Measurements from ENCODE around the gene SLC2A13.
"Not testable (repeated sequence)": the region's sequence is repeated elsewhere in the genome, so short reads cannot be mapped to it uniquely, and the experiment has no call there.

Gene SLC2A13

DNA sequence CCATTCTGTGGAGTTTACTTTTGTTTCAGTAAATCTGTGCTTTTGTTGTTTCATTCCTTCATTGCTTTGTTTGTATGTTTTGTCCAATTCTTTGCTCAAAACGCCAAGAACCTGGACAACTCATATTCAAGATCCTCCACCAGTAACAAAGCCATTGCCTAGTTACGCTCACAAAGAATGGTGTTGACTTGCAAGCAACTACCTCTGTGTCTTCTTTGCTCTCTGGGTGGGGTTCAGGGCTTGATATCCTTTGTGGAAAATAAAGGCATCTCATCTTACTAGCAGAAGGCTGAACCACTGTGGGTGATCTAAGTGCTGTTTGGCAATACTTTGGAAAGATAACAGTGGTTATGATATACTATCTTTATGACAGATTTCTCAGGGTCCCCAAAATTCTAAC lies 252.9 kb downstream of the SLC2A13 start:
- DNase-seq, result no peak

DNA sequence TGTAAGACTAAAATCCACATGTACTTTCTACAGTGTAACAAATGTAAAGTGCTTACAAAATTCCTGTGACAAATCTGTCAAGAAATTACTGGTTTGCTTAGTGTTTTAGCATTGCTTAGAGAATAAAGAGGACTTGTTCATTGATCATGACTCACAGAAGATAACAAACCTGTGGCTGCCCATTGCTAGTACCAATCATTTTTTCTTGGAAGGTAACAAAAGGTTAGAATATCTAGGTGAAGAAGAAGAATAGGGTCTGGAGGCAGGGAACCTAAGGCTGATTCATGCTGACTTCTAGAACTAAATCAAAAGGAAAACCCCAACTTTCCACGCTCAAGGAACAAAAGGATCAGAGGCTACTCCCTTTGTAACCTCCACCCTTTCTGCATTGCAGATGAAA lies 253.5 kb downstream of the SLC2A13 start:
- no peak for DNase-seq

DNA sequence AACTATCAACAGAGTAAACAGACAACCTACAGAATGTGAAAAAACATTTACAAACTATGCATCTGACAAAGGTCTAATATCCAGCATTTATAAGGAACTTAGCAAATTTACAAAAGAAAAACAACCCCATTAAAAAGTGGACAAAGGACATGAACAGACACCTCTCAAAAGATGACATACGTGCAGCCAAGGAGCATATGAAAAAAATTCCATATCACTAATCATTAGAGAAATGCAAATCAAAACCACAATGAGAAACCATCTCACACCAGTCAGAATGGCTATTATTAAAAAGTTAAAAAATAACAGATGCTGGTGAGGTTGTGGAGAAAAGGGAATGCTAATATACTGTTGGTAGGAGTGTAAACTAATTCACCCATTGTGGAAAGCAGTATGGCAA lies 257.7 kb downstream of the SLC2A13 start:
- DNase-seq, result not testable (repeated sequence)

DNA sequence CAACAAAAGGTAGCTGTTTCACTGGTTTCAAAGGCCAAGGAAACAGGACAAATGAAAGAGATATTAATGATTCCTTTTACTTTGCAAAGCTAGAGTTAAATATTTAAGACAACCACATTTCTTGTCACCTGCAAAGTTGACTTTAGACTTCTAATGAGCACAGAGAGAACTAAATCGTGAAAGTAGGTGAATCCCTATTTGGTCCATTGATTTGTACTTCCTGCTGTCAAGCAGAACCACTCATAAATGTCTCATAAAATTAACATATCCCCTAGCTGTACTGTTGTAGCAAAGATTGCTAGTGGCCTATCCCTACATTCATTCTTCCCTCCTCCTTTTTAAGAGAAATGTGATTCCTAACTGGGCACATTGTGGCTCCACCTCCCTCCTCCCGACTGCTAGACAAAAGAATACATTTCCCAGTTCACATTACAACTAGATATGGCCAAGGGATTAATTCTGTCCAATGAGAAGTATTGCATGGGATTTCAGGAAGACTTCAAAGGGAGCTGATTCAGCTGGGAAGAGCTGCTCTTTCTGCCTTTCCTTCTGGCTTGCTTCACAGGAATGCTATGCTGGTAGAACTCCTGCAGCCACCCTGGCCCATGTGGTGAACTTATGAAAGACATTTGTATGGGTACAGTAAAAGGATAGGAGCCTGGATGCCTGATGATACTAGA lies 258.8 kb downstream of the SLC2A13 start:
- no peak for DNase-seq

DNA sequence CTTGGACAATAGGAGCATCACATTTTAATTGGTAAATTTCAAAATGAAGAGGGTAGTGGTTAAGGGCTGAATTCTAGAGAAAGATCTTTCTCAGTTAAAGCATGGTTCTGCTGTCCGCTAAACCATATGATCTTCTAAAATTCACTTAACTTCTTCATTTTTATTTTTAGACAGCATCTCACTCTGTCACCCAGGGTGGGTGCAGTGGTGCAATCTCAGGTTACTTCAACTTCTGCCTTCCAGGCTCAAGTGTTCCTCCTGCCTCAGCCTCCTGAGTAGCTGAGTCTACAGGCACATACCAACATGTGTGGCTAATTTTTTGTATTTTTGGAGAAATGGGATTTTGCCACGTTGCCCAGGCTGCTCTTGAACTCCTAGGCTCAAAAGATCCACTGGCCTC lies 259.6 kb downstream of the SLC2A13 start:
- DNase-seq, result no peak

DNA sequence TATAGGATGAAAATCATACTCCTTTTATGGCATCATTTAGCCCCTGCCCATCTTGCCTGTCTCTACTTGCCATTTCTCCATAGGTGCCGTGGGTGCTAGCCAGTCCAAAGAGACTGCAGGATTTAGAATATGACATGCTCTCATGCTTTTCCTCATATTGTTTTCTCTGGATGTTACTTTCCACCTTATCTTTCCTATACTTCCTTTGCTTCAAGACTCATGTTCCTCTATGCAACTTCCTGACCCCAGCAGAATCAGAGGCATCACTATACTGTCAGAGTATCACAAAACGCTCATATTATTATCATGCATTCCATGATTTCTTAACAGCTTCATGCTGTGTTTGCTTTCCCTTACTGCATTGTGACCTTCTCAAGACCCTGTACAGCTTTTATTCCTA lies 265.5 kb downstream of the SLC2A13 start:
- DNase-seq, result no peak

DNA sequence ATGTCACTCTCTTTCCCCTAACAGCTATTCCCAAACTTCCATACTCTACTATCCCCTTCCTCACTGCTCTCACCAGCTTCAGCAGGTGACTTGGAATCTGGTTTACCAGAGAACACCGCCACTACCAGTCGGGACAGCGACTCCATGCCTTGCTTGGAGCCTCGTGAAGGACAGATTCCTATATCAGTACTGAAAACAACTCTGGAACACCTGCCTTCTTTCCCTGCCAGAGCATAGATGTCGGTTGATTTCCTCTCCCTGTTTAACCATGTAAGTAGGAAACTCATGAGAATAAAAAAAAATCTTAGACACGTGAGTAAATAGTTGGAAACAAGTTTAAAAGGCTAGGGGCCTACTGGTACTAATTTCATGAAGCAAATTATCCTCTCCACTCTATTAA lies 266.8 kb downstream of the SLC2A13 start:
- no peak for DNase-seq

DNA sequence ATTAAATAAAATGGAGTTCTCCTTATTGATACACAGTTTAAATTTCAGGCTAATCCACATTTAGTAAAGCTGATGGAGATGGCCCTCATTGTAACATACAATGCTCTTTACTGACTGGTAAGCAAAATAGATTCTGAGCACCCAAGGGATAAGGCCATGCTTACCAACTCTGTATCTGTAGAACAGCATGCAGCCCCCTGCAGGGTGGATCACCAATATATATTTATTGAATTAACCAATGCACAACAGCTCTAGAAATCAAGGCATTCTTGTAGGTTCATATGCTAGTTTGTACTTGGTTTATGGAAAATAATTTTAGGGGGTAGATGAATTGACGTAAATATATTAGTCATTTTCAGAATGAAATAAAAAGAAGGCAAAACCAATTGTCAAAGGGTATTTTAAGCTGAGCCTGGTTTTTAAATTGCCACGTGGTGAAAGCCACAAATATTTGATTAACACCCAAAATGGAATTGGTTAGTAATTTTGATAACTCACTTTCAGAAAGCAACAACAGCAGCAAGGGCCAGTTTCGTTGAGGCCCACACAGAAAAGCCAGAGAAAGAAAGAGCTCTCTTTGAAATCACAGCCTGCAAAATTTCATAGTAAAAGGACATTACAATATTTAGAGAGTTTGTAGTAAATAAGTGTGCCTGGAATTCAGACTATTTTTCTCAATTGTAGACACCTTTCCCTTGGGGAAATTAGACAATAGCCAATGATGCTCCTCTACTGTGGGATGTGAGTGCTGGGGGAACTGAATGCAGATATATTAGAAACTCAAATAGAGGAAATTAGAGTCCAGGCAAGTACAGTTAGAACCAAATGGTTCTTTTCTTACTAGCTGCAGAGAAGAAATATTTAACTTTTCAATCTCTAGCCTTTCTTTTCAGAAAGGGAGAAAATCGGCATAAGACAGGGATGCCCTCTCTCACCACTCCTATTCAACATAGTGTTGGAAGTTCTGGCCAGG lies 270.1 kb downstream of the SLC2A13 start:
- no peak for DNase-seq

DNA sequence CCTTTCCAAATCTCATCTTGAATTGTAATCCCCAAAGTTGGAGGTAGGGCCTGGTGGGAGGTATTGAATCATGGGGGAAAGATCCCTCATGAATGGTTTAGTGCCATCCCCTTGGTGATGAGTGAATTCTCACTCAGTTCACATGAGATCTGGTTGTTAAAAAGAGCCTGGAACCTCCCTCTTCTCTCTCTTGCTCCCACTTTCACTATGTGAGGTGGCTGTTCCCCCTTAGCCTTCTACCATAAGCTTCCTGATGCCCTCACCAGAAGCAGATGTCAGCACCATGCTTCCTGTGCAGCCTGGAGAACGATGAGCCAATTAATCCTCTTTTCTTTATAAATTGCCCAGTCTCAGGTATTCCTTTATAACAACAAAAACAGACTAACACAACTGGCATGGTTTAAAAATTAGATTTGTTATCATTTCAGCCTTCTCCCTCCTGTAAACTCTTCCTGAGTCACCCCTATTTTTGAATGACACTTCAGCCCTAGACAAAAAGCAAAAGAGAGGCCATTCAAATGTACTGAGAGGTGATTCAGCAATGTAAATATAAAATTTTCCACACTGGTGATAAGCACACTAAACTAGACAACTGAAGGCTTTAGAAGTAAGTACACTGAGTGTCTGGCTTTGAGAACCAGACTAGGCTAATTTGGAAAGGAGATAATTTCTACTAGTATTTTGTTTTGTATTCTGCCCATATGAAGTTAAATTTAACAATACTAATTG lies 274.1 kb downstream of the SLC2A13 start:
- peak; percentile 15 for DNase-seq

DNA sequence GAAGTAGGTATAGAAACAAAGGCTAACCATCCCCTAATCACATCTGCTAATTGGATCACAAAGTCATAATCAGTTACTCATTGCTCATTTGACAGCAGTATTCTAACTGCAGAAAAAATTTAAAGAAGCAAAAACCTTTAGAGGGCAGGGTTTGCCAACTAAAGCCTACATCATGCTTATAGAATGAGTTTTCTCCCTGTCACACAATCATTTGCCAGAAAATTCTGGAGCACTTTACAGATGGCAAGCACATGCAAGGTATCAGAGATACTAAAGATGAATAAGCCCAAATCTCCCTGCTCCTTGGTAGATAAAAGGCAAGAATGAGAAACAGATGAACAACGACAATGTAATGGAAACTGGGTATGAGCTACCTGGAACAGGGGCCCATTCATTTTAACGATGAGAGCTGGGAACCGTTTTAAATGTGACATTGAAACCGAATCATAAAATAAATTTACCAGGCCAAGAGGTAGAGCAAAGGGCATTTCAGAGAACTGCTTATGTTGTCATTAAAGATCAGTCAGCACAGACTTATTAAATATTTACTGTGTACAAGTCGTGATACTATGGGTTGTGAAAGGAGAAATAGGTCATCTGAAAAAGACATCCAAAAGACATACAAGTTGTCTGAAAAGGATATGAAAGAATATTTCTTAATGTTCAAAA lies 274.9 kb downstream of the SLC2A13 start:
- DNase-seq, result no peak

DNA sequence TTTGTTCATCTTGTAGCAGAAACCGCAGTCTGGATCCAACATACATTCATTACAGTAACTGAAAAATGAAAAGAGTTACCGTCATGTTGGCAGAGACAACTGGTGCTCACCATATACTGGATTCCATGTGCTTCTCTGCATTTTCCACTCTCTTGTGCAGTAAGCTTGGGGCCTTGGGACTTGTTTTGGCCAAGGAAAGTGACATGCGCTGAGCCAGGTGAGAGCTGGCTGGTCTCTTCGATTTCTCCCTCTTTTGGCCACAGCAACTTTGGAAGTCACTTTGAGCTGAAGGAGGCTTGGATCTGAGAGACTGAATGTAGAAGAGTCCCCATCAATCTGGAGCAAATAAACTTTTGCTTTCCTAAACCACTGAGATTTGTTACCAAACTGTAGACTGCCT lies 275.7 kb downstream of the SLC2A13 start:
- DNase-seq, result no peak

DNA sequence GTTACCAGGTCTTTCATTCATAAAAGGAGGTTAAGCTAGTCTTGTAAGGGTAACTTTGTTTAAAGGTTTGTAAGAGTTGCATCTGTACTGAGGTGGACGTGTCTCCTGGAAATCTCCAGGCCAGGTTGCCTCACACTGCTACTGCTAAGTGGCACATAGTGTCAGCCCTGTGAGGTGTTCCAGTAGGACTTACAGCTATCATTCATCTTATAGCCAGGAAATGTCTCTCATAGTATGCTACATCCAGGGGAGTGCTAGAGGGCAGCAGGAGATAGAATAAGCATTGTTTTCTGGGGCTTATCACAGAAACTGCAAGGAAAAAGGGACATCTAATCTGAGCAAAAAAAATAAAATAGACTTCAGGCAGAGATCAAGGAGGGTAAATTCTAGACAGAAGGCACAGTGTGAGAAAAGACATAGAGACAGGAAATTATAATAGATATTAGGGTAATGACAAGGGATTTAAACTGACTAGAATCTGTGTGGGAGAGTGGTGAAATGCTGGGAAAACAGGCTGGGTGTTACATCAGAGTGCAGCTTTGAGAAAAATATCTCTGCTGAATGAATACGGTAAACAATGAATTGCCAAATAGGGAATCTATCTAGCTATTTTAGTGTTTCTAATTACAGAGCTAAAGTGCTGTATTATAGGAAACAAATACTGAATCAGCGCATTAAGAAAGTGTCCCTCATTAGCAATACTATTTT lies 281.2 kb downstream of the SLC2A13 start:
- DNase-seq, result no peak

DNA sequence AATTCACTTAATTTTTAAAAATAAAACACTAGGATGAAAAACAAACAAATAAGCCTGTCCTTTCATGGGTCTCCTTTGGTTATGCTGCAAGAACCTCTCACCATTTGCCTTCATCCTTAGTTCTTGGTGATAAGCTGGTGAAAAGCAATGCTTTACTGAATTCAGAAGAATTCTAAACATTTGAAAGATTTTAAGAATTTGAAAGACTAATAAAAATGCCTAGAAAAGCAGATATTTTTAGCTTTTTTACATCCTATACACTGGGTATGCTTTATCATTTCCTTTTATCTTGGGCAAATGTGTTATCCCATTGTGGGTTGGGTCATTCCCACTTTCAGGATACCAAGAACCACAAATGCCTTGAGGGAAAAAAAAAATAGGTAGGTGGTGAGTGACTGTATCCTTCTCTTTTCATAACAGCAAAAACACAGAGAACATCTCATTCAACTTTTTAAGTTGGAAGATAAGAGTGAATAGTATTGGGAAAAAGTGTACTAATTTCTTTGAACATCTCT lies 289.2 kb downstream of the SLC2A13 start:
- DNase-seq, result no peak

DNA sequence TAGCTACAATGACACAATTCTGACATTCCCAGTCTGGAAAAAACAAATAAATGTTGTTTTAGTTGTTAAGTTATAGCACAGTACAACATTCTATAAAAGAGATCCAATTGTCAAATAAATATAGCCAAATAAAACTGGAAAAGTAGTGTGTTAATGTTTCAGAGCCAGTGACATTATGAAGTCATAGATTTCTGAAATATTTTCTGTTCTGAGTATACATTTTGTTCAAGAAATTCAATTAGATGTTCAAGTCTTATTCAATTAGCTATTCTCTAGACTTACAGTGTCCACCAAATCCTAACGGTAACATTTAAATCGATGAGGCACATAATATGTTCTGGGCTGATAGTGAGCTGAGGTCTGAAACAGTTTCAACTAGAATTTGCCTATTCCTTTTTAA lies 290.1 kb downstream of the SLC2A13 start:
- no peak for DNase-seq

DNA sequence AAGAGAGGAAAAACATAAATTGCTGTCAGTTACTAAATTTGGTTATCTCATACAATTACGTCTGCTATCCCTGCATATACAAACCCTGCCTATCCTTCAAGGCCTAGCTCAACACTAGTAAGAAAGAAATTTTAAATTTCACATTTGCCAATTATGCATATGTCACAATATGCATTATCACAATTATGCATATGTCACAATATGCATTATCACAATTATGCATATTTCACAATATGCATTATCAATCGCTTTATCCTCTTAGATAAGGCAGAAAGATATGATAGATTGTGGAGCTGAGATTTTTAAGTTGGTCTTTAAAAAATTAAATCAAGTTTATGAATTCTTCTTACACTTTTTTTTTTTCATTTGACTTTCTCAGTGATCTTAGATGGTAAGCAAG lies 291.3 kb downstream of the SLC2A13 start:
- DNase-seq, result no peak

DNA sequence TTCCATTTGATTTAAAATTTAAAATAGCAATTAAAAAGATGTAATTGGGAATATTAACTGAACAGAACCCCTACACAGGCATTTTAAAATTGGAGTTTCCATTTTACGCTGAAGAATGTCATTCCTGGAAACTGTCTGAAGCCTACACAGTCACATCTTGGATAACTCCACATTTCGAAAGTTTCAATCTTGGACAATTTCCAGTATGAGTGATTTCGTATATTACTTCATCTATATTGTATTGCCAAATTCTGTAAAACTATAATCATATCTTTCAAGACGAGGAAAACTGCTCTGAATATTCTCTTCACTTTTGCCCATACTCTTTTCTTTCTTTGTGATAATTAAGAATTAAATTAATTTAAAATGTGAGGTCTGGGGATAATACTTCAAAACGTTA lies 292.1 kb downstream of the SLC2A13 start:
- no peak for DNase-seq

DNA sequence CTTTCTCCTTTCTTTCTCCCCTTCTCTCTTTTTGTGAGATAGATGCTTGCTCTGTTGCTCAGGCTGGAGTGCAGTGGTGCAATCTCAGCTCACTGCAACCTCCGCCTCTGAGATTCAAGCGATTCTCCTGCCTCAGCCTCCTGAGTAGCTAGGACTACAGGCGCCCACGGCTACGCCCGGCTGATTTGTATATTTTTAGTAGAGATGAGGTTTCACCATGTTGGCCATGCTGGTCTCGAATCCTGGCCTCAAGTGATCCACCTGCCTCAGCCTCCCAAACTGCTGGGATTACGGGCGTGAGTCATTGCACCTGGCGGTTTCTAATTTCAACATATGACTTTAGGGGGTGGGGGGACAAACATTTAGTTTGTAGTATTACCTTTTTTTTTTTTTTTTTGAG lies 293.4 kb downstream of the SLC2A13 start:
- DNase-seq, result not testable (repeated sequence)

DNA sequence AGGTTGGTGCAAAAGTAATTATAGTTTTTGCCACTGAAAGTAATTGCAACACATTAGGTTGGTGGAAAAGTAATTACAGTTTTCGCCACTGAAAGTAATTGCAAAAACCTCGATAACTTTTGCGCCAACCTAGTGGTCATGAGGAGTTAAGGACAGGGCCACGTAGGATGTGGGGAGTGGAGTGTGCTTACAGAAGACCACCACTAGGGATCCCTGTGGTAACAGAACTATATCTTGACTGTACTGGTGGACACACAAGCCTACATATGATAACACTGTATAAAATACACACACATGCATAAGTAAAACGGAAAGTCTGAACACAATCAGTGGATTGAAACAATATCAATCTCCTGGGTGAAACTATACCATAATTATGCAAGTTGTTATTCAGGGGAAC lies 298.8 kb downstream of the SLC2A13 start:
- DNase-seq, result no peak

DNA sequence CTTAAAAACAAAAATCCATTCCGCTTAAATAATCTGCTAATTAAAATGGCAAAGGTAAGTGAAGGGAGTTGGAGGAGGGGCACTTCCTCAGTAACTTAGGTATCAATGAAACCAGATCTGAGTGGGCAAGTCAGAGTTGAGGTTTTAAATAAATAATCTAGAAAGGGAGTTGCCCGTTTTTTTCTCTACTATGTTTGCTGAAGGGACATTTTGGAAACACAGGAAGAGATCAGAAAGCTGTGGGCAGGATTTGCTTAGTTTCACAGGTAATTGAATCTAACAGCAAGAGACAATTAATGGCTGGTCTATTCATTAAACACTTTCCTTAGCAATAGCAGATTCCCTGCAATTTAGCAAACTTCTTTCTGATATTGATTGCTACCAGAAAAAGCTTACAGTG lies 300.2 kb downstream of the SLC2A13 start:
- peak; percentile 94 for DNase-seq

DNA sequence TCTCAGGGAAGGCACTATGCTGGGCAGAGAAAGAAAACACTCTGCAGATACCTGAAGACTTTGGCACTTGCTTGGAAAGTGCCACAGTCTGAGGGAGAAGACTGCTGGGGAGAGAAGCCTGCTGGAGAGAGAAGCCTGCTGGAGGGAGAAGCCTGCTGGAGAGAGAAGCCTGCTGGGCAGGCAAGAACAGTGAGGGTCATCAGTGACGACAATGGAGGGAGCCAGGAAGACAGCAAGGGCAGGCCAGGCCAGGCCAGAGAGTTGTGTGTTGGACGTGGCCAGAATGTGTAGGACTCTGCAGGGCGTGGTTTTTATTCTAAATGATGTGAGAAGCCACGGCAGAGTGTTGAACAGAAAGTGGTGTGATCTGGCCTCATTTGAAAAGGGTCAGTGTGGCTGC lies 301.0 kb downstream of the SLC2A13 start:
- peak; percentile 37 for DNase-seq

DNA sequence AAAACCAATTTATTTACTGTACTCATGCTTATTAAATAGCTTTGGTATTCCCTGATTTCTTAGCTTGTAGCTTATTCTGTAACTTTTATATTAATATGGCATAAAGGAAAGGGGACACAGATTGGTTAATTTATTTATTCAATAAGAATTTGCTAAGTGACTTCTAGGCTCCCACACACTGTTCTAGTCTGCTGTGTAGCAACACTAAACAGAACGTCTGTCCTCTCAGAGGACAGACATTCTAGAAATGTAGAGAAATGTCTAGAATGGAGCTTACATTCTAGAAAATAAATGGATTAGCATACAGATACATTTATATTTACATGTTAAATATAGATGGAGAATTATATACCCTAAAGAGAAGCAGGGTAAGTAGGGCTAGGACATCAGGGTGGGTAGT lies 301.4 kb downstream of the SLC2A13 start:
- DNase-seq, result no peak

DNA sequence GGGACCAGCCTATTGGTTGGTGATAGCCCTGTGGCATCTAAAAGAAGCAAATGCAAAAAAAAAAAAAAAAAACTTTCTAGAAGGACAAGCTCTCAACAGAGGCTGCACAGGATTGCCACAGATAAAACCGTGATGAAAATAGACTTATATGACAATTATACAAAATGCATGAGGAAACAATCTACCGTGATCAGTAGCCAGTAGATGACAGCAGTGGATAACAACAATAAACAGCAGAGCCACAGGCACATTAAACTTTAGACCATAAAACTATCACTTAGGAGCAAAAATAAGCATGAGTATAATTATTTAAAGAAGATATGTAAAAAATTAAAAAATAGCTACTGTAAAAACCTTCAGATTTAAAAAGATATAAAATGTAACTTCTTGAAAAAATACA lies 302.7 kb downstream of the SLC2A13 start:
- no peak for DNase-seq

Measured in NCI-H748 treated with DMSO at 0.1 percent for 48 hours (cell line).